Effector memory CD4-positive, alpha-beta T cell (primary cell): ENCODE measurements around the gene GPC2.
"Not testable (repeated sequence)": the region's sequence is repeated elsewhere in the genome, so short reads cannot be mapped to it uniquely, and the experiment has no call there.

Source experiments
- DNase-seq, 3 donors: peaks; one replicate each; pipeline ENCODE4 v3.0.0-alpha.2; 2020
- H3K27ac ChIP-seq: 2 replicates; pipeline ENCODE4 v1.7.0; 2013; ENCODE audit warnings: mild to moderate bottlenecking, low read length, moderate library complexity; ENCODE audit not compliant: insufficient read depth, poor library complexity, severe bottlenecking
- H3K27me3 ChIP-seq: replicated peaks from 2 replicates; pipeline ENCODE4 v1.7.0; 2013; ENCODE audit warnings: mild to moderate bottlenecking, low read length; ENCODE audit not compliant: insufficient read depth, control insufficient read depth, poor library complexity, severe bottlenecking
- H3K36me3 ChIP-seq: 2 replicates; pipeline ENCODE4 v1.7.0; 2013; ENCODE audit warnings: mild to moderate bottlenecking, low read length, moderate library complexity; ENCODE audit not compliant: control insufficient read depth, insufficient read depth
- H3K4me1 ChIP-seq: 2 replicates; pipeline ENCODE4 v1.7.0; 2013; ENCODE audit warnings: low read length, mild to moderate bottlenecking; ENCODE audit not compliant: control insufficient read depth, insufficient read depth, poor library complexity, severe bottlenecking
- H3K4me3 ChIP-seq: 2 replicates; pipeline ENCODE4 v1.7.0; 2013; ENCODE audit warnings: low read length, low read depth, mild to moderate bottlenecking; ENCODE audit not compliant: insufficient read depth, poor library complexity, severe bottlenecking
- H3K9me3 ChIP-seq: 2 replicates; pipeline ENCODE4 v1.7.0; 2013; ENCODE audit warnings: mild to moderate bottlenecking, low read length, moderate library complexity; ENCODE audit not compliant: control insufficient read depth

Gene GPC2

DNA sequence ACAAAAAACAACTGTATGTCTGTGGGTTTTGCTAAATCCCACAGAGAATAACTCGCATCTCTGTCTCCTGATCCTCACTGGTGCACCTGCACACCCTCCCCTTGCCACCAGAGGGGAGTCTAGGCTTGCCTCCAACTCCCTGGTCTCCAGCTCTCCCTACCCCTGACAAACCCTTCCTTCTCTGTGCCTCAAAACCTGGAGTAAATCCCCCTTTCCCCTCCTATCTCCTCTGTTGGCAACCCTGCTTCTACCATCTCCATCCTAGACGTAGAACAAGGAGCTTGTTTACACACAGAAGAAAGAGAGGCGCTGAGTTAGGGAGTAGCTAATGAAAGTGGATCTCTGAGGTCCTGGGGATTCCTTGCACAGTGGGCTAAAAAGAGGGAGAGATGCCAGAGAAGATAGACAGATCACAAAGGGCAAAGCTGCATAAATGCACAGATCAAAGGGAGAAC, 44.5 kb downstream of the GPC2 start:
- H3K4me3 ChIP-seq: no peak overlapping the region
- no peak overlapping the region for H3K27ac ChIP-seq
- DNase-seq: peak; percentile 23 to 41 (median 33)
- no peaks in the 10 kb centered on the region for H3K9me3 ChIP-seq
- no peaks in the 10 kb centered on the region for H3K36me3 ChIP-seq
- H3K4me1 ChIP-seq: peaks cover 9% of the 10 kb centered on the region
- no peaks in the 10 kb centered on the region for H3K27me3 ChIP-seq

DNA sequence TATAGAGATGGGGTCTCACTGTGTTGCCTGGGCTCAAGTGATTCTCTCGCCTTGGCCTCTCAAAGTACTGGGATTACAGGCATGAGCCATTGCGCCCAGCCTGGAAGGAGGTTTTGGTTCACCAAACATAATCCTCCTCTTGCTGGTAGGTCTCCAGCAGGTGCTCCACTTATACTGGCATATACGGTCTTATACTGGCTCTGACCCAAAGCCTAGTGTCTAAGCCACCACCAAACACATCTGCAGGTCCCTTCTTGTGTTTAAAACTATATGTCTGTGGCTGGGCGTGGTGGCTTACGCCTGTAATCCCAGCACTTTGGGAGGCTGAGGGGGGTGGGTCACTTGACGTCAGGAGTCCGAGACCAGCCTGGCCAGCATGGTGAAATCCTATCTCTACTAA, 45.1 kb downstream of the GPC2 start:
- DNase-seq: no peak
- Histone ChIP-seq H3K9me3 (no peaks in the 10 kb centered on the region), H3K4me1 (peaks cover 12% of the 10 kb centered on the region), H3K27me3 (no peaks in the 10 kb centered on the region), H3K36me3 (no peaks in the 10 kb centered on the region), H3K4me3 (no peak overlapping the region), H3K27ac (no peak overlapping the region)

DNA sequence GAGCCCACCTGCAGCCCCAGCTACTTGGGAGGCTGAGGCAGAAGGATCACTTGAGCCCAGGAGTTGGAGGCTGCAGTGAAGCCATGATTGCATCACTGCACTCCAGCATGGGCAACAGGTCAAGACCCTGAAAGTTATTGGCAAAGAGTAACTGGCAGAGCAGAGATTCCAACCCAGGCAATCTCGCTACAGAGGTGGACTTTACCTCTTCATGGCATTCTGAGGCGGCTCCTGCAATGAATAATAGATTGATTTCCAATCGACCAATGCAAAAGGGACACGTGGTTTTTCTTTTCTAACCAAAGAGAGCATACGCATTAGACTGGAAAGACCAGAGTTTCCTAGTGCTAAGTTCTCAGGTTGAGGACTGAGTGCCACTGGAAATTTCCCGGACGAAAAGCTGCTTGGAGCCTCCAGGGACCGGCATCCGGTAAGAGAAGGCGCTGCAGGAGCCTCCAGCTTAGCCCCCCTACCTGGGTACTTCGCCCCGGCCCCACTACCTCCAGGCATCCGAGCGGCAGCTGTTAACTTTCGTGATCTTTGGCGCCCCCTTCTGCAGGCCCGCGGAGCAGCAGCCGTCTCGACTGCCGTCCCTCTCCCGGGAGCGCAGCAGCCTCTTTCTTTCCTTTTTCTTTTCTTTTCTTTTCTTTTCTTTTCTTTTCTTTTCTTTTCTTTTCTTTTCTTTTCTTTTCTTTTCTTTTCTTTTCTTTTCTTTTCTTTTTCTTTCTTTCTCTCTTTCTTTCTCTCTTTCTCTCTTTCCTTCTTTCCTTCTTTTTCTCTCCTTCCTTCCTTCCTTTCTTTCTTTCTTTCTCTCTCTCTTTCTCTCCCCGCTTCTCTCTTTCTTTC, 46.4 kb downstream of the GPC2 start:
- Histone ChIP-seq H3K4me1 (peaks cover 12% of the 10 kb centered on the region), H3K27me3 (no peaks in the 10 kb centered on the region), H3K4me3 (no peak overlapping the region), H3K9me3 (no peaks in the 10 kb centered on the region), H3K36me3 (no peaks in the 10 kb centered on the region), H3K27ac (no peak overlapping the region)
- peak; percentile 61 to 75 (median 67) for DNase-seq

DNA sequence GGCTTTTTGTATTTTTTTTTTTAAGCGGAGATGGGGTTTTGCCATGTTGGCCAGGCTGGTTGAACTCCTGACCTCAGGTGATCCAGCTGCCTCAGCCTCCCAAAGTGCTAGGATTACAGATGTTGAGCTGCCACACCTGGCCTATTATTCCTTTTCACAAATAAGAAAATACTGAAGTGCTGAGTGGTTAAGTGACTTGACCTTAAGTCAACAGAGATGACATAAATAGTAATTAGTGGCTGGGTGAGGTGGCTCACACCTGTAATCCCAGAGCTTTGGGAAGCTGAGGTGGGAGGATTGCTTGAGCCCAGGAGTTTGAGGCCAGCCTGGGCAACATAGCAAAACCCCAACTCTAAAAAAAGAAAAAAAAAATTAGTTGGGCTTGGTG, 47.0 kb downstream of the GPC2 start:
- H3K9me3 ChIP-seq, H3K27ac ChIP-seq: not testable (repeated sequence)
- peaks cover 16% of the 10 kb centered on the region for H3K4me1 ChIP-seq

DNA sequence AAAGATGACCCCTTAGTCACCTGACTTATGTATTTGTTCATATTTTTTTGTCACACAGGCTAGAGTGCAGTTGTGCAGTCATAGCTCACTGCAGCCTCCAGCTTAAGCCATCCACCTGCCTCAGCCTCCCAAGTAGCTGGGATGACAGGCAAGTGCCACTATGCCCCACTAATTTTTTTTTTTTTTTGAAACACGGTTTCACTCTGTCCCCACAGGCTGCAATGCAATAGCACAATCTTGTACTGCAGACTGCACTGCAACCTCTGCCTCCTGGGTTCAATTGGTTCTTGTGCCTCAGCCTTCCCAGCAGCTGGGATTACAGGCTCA, 48.6 kb downstream of the GPC2 start:
- H3K27ac ChIP-seq: no peak overlapping the region
- H3K4me1 ChIP-seq: peaks cover 16% of the 10 kb centered on the region
- no peak overlapping the region for H3K4me3 ChIP-seq
- H3K9me3 ChIP-seq: no peaks in the 10 kb centered on the region
- no peaks in the 10 kb centered on the region for H3K27me3 ChIP-seq
- peaks cover 9% of the 10 kb centered on the region for H3K36me3 ChIP-seq
- no peak for DNase-seq

More for the DNA sequence above, 47.0 kb downstream of the GPC2 start:
- not testable (repeated sequence) for H3K36me3 ChIP-seq, H3K27me3 ChIP-seq, H3K4me3 ChIP-seq, DNase-seq

DNA sequence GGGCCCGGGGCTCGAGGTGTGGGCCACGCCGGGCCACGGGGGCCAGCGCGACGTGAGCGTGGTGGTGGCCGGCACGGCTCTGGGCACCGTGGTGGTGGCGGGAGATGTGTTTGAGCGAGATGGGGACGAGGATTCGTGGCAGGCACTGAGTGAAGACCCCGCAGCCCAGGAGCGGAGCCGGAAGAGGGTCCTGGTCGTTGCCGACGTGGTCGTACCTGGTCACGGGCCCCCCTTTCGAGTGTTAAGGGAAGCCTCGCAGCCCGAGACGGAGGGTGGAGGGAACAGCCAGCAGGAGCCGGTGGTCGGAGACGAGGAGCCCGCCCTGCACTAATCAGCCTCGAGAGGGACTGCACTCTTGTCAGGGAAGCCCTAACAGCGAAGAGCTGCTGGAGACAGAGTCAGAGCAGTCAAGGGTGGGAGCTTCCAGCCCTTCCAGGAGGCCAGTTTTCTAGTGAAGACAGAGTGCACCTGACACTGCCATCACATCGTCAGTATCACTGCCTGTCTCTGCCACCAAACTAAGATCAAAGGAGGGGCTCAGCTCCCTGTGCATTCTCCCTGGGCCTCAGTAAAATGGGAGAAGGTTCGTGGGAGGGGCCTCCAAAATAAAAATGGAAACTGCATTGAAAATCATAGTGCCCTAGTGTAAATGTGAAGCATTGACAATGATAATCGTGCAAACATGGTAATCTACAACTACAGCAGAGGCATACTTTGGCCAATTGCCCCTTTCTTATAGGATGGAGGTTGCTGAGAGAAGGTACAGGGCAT, 49.1 kb downstream of the GPC2 start:
- Histone ChIP-seq H3K4me1 (peaks cover 16% of the 10 kb centered on the region), H3K36me3 (peaks cover 9% of the 10 kb centered on the region), H3K27ac (peak overlapping the region; percentile 92), H3K27me3 (no peaks in the 10 kb centered on the region), H3K4me3 (peak overlapping the region; percentile 69), H3K9me3 (no peaks in the 10 kb centered on the region)
- DNase-seq: no peak

DNA sequence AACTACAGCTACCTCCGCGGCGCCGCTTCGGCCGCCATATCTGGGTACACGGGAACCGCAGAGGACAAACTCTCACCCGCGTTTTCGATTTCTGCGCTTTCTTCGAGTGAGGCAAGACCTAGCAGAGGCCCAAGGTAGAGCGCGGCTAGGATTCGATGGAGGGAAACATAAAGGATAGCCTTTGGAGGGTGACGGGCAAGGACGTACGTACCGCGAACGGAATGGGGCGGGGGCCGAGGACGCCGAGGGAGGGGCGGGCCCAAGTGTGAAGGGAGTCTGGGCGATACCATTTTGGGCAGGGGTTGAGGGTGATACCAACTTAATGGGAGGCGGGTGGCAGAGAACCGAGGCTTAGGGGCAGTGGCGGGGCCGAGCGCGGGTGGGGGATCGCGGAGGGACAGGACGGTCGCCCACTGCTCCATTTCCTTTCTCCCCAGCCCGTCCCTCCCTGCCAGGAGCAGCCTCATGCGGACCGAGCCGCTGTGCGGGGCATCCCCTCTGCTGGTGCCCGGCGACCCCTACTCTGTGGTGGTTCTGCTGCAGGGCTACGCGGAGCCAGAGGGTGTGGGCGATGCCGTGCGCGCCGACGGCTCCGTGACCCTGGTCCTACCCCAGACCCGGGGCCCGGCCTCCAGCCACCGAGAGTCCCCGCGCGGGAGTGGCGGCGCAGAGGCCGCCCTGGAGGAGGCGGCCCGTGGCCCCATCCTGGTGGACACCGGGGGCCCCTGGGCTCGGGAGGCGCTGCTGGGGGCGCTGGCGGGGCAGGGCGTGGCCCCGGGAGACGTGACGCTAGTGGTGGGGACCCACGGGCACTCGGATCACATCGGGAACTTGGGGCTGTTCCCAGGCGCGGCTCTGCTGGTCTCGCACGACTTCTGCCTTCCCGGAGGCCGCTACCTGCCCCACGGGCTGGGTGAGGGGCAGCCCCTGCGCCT, 50.0 kb downstream of the GPC2 start, which contains the start of gene MBLAC1:
MBLAC1 (plus strand) TSS at position 37 of the 935 bp plus-strand sequence; CDS start at position 466, 429 bp downstream.
- H3K36me3 ChIP-seq: peaks cover 16% of the 10 kb centered on the region
- no peaks in the 10 kb centered on the region for H3K9me3 ChIP-seq
- no peaks in the 10 kb centered on the region for H3K27me3 ChIP-seq
- peak within 1 kb of the TSS; percentile 69 for H3K4me3 ChIP-seq
- peak within 1 kb of the TSS; percentile 92 for H3K27ac ChIP-seq
- DNase-seq: peak; percentile 85 to 88 (median 86)
- H3K4me1 ChIP-seq: peaks cover 16% of the 10 kb centered on the region

DNA sequence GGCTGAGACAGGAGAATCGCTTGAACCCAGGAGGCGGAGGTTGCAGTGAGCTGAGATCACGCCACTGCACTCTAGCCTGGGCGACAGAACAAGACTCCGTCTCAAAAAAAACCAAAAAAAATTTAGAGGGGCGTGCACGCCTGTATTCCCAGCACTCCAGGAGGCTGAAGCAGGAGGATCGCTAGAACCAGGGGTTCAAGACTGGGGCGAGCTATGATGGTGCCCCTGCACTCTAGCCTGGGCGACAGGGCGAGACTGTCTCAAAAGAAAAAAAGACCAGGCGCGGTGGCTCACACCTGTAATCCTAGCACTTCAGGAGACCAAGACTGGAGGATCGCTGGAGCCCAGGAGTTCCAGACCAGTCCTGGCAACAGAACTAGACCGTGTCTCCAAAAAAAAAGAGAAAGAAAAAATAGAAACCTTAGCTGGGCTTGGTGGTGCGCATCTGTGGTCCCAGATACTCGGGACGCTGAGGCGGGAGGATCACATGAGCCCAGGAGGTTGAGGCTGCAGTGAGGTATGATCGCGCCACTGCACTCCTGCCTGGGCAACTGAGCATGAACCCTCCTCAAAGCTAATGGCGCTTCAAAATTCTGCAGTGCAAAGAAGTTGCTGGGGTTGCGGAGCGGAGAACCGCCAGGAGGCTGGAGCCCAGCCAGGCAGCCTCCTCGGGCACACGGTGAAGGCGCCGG, 50.8 kb downstream of the GPC2 start:
- H3K4me3 ChIP-seq: peak overlapping the region; percentile 69

More for the DNA sequence above, 50.8 kb downstream of the GPC2 start:
- Histone ChIP-seq H3K9me3 (no peaks in the 10 kb centered on the region), H3K36me3 (peaks cover 17% of the 10 kb centered on the region), H3K27me3 (no peaks in the 10 kb centered on the region), H3K4me1 (peaks cover 16% of the 10 kb centered on the region), H3K27ac (peak overlapping the region; percentile 92)
- no peak for DNase-seq
